GM23338 (cell line): ENCODE measurements around the gene DHRS7B. TPM values are rescaled to one million over a fixed set of nuclear protein-coding genes. Genes with fewer than 3 reads are reported as not detected.
A peak's percentile ranks its signal among the peaks of the same experiment; 100 is the strongest.
"Not testable (repeated sequence)": the region's sequence is repeated elsewhere in the genome, so short reads cannot be mapped to it uniquely, and the experiment has no call there.

Source experiments
- ATAC-seq: fragments of 200-7000 bp; cut with Tn5 transposase; 3 replicates; pipeline ENCODE4 v1.9.1; 2020
- DNase-seq: peaks from one replicate; pipeline ENCODE4 v3.0.0-alpha.2; 2015; ENCODE audit warnings: low spot score
- H2AFZ ChIP-seq: fragments of 200-600 bp; sonication (generic); 2 replicates; pipeline ENCODE4 v1.8.0; 2016; ENCODE audit warnings: antibody characterized with exemption, mild to moderate bottlenecking, moderate library complexity
- H3F3A ChIP-seq: fragments of 200-600 bp; sonication (generic); replicated peaks from 2 replicates; pipeline ENCODE4 v1.8.0; 2017; ENCODE audit warnings: antibody characterized with exemption, mixed run types, low read depth
- H3K27ac ChIP-seq: fragments of 200-600 bp; sonication (generic); 2 replicates; pipeline ENCODE4 v1.6.1; 2016; ENCODE audit warnings: low read depth
- H3K27me3 ChIP-seq: fragments of 200-600 bp; sonication (generic); 2 replicates; pipeline ENCODE4 v1.8.0; 2016; ENCODE audit warnings: mild to moderate bottlenecking, mixed run types, moderate library complexity; ENCODE audit not compliant: insufficient read depth
- H3K36me3 ChIP-seq: fragments of 200-600 bp; sonication (generic); 2 replicates; pipeline ENCODE4 v1.8.0; 2016; ENCODE audit warnings: mild to moderate bottlenecking; ENCODE audit not compliant: insufficient read depth
- H3K4me1 ChIP-seq: fragments of 200-600 bp; sonication (generic); 2 replicates; pipeline ENCODE4 v1.8.0; 2016; ENCODE audit warnings: mild to moderate bottlenecking, moderate library complexity; ENCODE audit not compliant: insufficient read depth
- H3K4me2 ChIP-seq: fragments of 200-600 bp; sonication (generic); 2 replicates; pipeline ENCODE4 v1.7.1; 2017; ENCODE audit warnings: mixed run types
- H3K4me3 ChIP-seq: fragments of 200-600 bp; sonication (generic); 2 replicates; pipeline ENCODE4 v1.6.1; 2016; ENCODE audit warnings: mixed run types
- H3K79me2 ChIP-seq: fragments of 200-600 bp; sonication (generic); replicated peaks from 2 replicates; pipeline ENCODE4 v1.8.0; 2017; ENCODE audit warnings: mild to moderate bottlenecking; ENCODE audit not compliant: insufficient read depth
- H3K9me2 ChIP-seq: fragments of 200-600 bp; sonication (generic); 2 replicates; pipeline ENCODE4 v1.8.0; 2017; ENCODE audit not compliant: insufficient read depth
- H4K20me1 ChIP-seq: fragments of 200-600 bp; sonication (generic); replicated peaks from 2 replicates; pipeline ENCODE4 v1.8.0; 2017; ENCODE audit warnings: mild to moderate bottlenecking; ENCODE audit not compliant: insufficient read depth
- H3K27ac Mint-ChIP-seq: 2 replicates; pipeline ENCODE4 v1.8.0; 2020; ENCODE audit warnings: inconsistent platforms, mild to moderate bottlenecking, moderate library complexity, mixed read lengths
- H3K27me3 Mint-ChIP-seq: 3 replicates; pipeline ENCODE4 v1.8.0; 2022; ENCODE audit warnings: low read depth, mild to moderate bottlenecking, moderate library complexity, mixed read lengths, inconsistent platforms; ENCODE audit not compliant: insufficient read depth, poor library complexity
- H3K36me3 Mint-ChIP-seq: 3 replicates; pipeline ENCODE4 v1.8.0; 2021; ENCODE audit warnings: low read depth, mild to moderate bottlenecking, inconsistent platforms, moderate library complexity, mixed read lengths
- H3K4me1 Mint-ChIP-seq: 3 replicates; pipeline ENCODE4 v1.8.0; 2020; ENCODE audit warnings: mild to moderate bottlenecking, inconsistent platforms, mixed read lengths
- H3K4me3 Mint-ChIP-seq: 3 replicates; pipeline ENCODE4 v1.8.0; 2021; ENCODE audit warnings: moderate library complexity, mild to moderate bottlenecking, inconsistent platforms, mixed read lengths
- H3K9me3 Mint-ChIP-seq: 3 replicates; pipeline ENCODE4 v1.8.0; 2020; ENCODE audit warnings: moderate library complexity, mild to moderate bottlenecking, inconsistent platforms, mixed read lengths
- CTCF ChIP-seq, 2 experiments: fragments of 200-600 bp in 1 of 2; sonication (generic) in 1 of 2; conservative IDR thresholded peaks; 2 replicates each; pipeline versions ENCODE4 v1.5.1 to v1.6.1; 2016 to 2017; ENCODE audit warnings: antibody characterized with exemption in 2 of 2, low read depth in 2 of 2, mild to moderate bottlenecking in 2 of 2, moderate library complexity in 1 of 2
- POLR2AphosphoS5 ChIP-seq: IDR thresholded peaks from 2 replicates; pipeline ENCODE4 v1.6.1; 2016; ENCODE audit warnings: antibody characterized with exemption, low read depth
- ZNF462 ChIP-seq: fragments of 250-450 bp; sonication (Bioruptor Pico); IDR thresholded peaks from 2 replicates; pipeline ENCODE4 v1.5.0; 2020; ENCODE audit warnings: mild to moderate bottlenecking, moderate library complexity
- polyA plus RNA-seq: library from polyadenylated mRNA; unstranded; fragments of >200 nt; fragmentation: Nextera tagmentation; extraction: Ambion mirVana; gene quantifications from 2 replicates; pipeline ENCODE4 v1.2.1, GENCODE V29; 2016
- total RNA-seq: library from RNA; depleted of rRNA; stranded (reverse); fragments of >200 nt; shearing (Covaris generic); gene quantifications from 2 replicates; pipeline ENCODE4 v1.2.3, GENCODE V29; 2014

The DHRS7B gene
- total and polyA plus RNA-seq, 2 experiments from 2014 or later, result 26.6 to 27.9 TPM

- H3K27ac Mint-ChIP-seq, result no peak overlapping the region
- H3K36me3 Mint-ChIP-seq, result peaks cover 10% of the 10 kb centered on the region; the same call in 2 of the 3 replicates
- no peak overlapping the region for H3K4me3 Mint-ChIP-seq
- H3K9me3 Mint-ChIP-seq, result no peaks in the 10 kb centered on the region; the same call in 2 of the 3 replicates
- Histone ChIP-seq H3K27me3 (no peaks in the 10 kb centered on the region), H3K4me3 (no peak overlapping the region), H4K20me1 (peaks cover 10% of the 10 kb centered on the region), H3K9me2 (no peaks in the 10 kb centered on the region), H3K79me2 (peaks cover 12% of the 10 kb centered on the region), H3K36me3 (no peaks in the 10 kb centered on the region), H3K4me2 (no peak overlapping the region), H3K4me1 (peaks cover 5% of the 10 kb centered on the region), H2AFZ (no peak overlapping the region), H3K27ac (no peak overlapping the region), H3F3A (peaks cover 6% of the 10 kb centered on the region)
- DNase-seq, result no peak
- H3K27me3 Mint-ChIP-seq, result peaks cover 7% of the 10 kb centered on the region
- TF ChIP-seq ZNF462 (CRISPR knock-in tag), result no peak
- H3K4me1 Mint-ChIP-seq, result peaks cover 19% of the 10 kb centered on the region
- ATAC-seq, result no peak
These were observed 92.1 kb downstream of the DHRS7B start for GRCh38 chr17:21218831-21219380.

- H3K4me3 Mint-ChIP-seq, result no peak overlapping the region
- Histone ChIP-seq H3K4me2 (no peak overlapping the region), H3K36me3 (no peaks in the 10 kb centered on the region), H3K79me2 (no peaks in the 10 kb centered on the region; the same call in 1 of the 2 replicates), H4K20me1 (peaks cover 10% of the 10 kb centered on the region), H2AFZ (no peak overlapping the region), H3K4me1 (no peaks in the 10 kb centered on the region), H3K27me3 (no peaks in the 10 kb centered on the region), H3K4me3 (no peak overlapping the region), H3K9me2 (no peaks in the 10 kb centered on the region), H3K27ac (no peak overlapping the region), H3F3A (no peaks in the 10 kb centered on the region)
- H3K9me3 Mint-ChIP-seq, result no peaks in the 10 kb centered on the region; the same call in 2 of the 3 replicates
- peaks cover 10% of the 10 kb centered on the region; the same call in 2 of the 3 replicates for H3K36me3 Mint-ChIP-seq
- H3K4me1 Mint-ChIP-seq, result peaks cover under 1% of the 10 kb centered on the region; the same call in 2 of the 3 replicates
- no peak for ATAC-seq
- DNase-seq, result no peak
- H3K27ac Mint-ChIP-seq, result no peak overlapping the region
- peaks cover 12% of the 10 kb centered on the region for H3K27me3 Mint-ChIP-seq
- TF ChIP-seq POLR2AphosphoS5 (no peak), CTCF (conservative IDR thresholded peaks at IDR 0.05; ENCODE audit: low read depth in 2 of 2) (peak in 1 of 2 experiments; percentile 14; a peak in 1 of 4 replicates)
These were observed 96.3 kb downstream of the DHRS7B start for GRCh38 chr17:21223086-21223485.

- not testable (repeated sequence) for H3K27me3 ChIP-seq, H3K27me3 Mint-ChIP-seq, H3K27ac Mint-ChIP-seq, H3K27ac ChIP-seq, H4K20me1 ChIP-seq, DNase-seq, H2AFZ ChIP-seq, ATAC-seq, H3K4me1 Mint-ChIP-seq, H3K4me2 ChIP-seq, H3K36me3 ChIP-seq, H3K36me3 Mint-ChIP-seq, H3K4me3 Mint-ChIP-seq, H3K4me3 ChIP-seq, H3K79me2 ChIP-seq, H3K9me3 Mint-ChIP-seq, H3F3A ChIP-seq, H3K4me1 ChIP-seq, H3K9me2 ChIP-seq
These were observed 100.5 kb downstream of the DHRS7B start for GRCh38 chr17:21227277-21227676.
